Liver (tissue), 9 donors: ENCODE measurements around the gene TMEM8B. TPM values are rescaled to one million over a fixed set of nuclear protein-coding genes. Genes with fewer than 3 reads are reported as not detected.

ENCODE experiments used
- DNase-seq: peaks from one replicate; pipeline ENCODE4 v3.0.0-alpha.2; 2017; ENCODE audit warnings: low spot score
- H3K27ac ChIP-seq, 2 donors: one replicate each; pipeline ENCODE4 v1.7.0; 2013; ENCODE audit warnings: inconsistent platforms in 2 of 2, low read length in 2 of 2, control low read depth in 1 of 2, low read depth in 1 of 2, mild to moderate bottlenecking in 1 of 2
- H3K27me3 ChIP-seq, 4 donors: one replicate each; pipeline versions ENCODE4 v1.6.1 to v1.7.0; 2013; ENCODE audit warnings: low read length in 3 of 4, inconsistent platforms in 1 of 4, mild to moderate bottlenecking in 1 of 4, moderate library complexity in 1 of 4; ENCODE audit not compliant: control insufficient read depth in 4 of 4, insufficient read depth in 4 of 4
- H3K36me3 ChIP-seq, 4 donors: one replicate each; pipeline versions ENCODE4 v1.6.1 to v1.7.0; 2013; ENCODE audit warnings: low read length in 3 of 4, mild to moderate bottlenecking in 3 of 4, low read depth in 1 of 4, moderate library complexity in 1 of 4; ENCODE audit not compliant: control insufficient read depth in 4 of 4, insufficient read depth in 3 of 4
- H3K4me1 ChIP-seq, 4 donors: one replicate each; pipeline versions ENCODE4 v1.6.1 to v1.7.0; 2013; ENCODE audit warnings: low read length in 3 of 4, mild to moderate bottlenecking in 3 of 4, moderate library complexity in 1 of 4; ENCODE audit not compliant: control insufficient read depth in 4 of 4, insufficient read depth in 4 of 4
- H3K4me3 ChIP-seq, 3 donors: one replicate each; pipeline versions ENCODE4 v1.6.1 to v1.7.0; 2013; ENCODE audit warnings: low read length in 3 of 3, control low read depth in 1 of 3, low read depth in 1 of 3, mild to moderate bottlenecking in 1 of 3
- H3K9ac ChIP-seq, 2 donors: one replicate each; pipeline ENCODE4 v1.7.0; 2013; ENCODE audit warnings: low read length in 2 of 2, mild to moderate bottlenecking in 2 of 2, moderate library complexity in 2 of 2, control low read depth in 1 of 2, low read depth in 1 of 2
- H3K9me3 ChIP-seq, 4 donors: one replicate each; pipeline versions ENCODE4 v1.6.1 to v1.7.0; 2013; ENCODE audit warnings: low read length in 3 of 4; ENCODE audit not compliant: control insufficient read depth in 4 of 4
- EGR1 ChIP-seq, 2 donors: IDR thresholded peaks; 2 replicates each; pipeline ENCODE4 v1.6.1; 2016 to 2018; ENCODE audit warnings: antibody characterized with exemption in 2 of 2, low read depth in 2 of 2
- FOXA1 ChIP-seq: IDR thresholded peaks from 2 replicates; pipeline ENCODE4 v1.6.1; 2016; ENCODE audit warnings: antibody characterized with exemption
- FOXA2 ChIP-seq: IDR thresholded peaks from 2 replicates; pipeline ENCODE4 v1.6.1; 2016; ENCODE audit warnings: antibody characterized with exemption
- GABPA ChIP-seq, 2 donors: IDR thresholded peaks in 1 of 2; conservative IDR thresholded peaks in 1 of 2; 2 replicates each; pipeline ENCODE4 v1.6.1; 2016; ENCODE audit warnings: antibody characterized with exemption in 2 of 2, mild to moderate bottlenecking in 1 of 2, moderate library complexity in 1 of 2
- HNF4A ChIP-seq, 2 donors: conservative IDR thresholded peaks; 2 replicates each; pipeline ENCODE4 v1.6.1; 2016; ENCODE audit warnings: antibody characterized with exemption in 2 of 2, mild to moderate bottlenecking in 2 of 2
- HNF4G ChIP-seq: IDR thresholded peaks from 2 replicates; pipeline ENCODE4 v1.6.1; 2016; ENCODE audit warnings: antibody characterized with exemption
- JUND ChIP-seq, 2 donors: IDR thresholded peaks; 2 replicates each; pipeline ENCODE4 v1.6.1; 2016; ENCODE audit warnings: antibody characterized with exemption in 2 of 2
- NR2F2 ChIP-seq: IDR thresholded peaks from 2 replicates; pipeline ENCODE4 v1.6.1; 2016; ENCODE audit warnings: antibody characterized with exemption
- RAD21 ChIP-seq, 2 donors: IDR thresholded peaks; 2 replicates each; pipeline ENCODE4 v1.6.1; 2016; ENCODE audit warnings: antibody characterized with exemption in 2 of 2, mild to moderate bottlenecking in 2 of 2
- RXRA ChIP-seq, 2 donors: IDR thresholded peaks; 2 replicates each; pipeline ENCODE4 v1.6.1; 2017 to 2018; ENCODE audit warnings: antibody characterized with exemption in 2 of 2, mild to moderate bottlenecking in 1 of 2
- SP1 ChIP-seq: IDR thresholded peaks from 2 replicates; pipeline ENCODE4 v1.6.1; 2018; ENCODE audit warnings: antibody characterized with exemption, mild to moderate bottlenecking
- TAF1 ChIP-seq: conservative IDR thresholded peaks from 2 replicates; pipeline ENCODE4 v1.6.1; 2016; ENCODE audit warnings: antibody characterized with exemption, mild to moderate bottlenecking
- YY1 ChIP-seq: IDR thresholded peaks from 2 replicates; pipeline ENCODE4 v1.6.1; 2016; ENCODE audit warnings: antibody characterized with exemption, mild to moderate bottlenecking
- WGBS: extraction: QIAGEN DNeasy Blood & Tissue Kit; methylation state at CpG from one replicate; pipeline ENCODE4 v1.1.7; 2013; 5-methylcytosine and 5-hydroxymethylcytosine counted together
- polyA plus RNA-seq, 2 donors: library from polyadenylated mRNA; stranded (reverse) in 1 of 2; unstranded in 1 of 2; fragments of 200-250 nt in 1 of 2; fragments of >200 nt in 1 of 2; fragmentation: Nextera tagmentation in 1 of 2; extraction: Ambion mirVana in 1 of 2; gene quantifications; one replicate each; pipeline versions ENCODE4 v1.2.1 to v1.2.3, GENCODE V29; 2013 to 2015
- total RNA-seq, 2 donors: library from RNA; depleted of rRNA; stranded (reverse); fragments of >200 nt; gene quantifications; one replicate each; pipeline ENCODE4 v1.2.3, GENCODE V29; 2014
- TF ChIP-seq, protein P1 (sequence below): IDR thresholded peaks from 2 replicates; pipeline ENCODE4 v1.6.1; 2016; ENCODE audit warnings: antibody characterized with exemption
- TF ChIP-seq, protein P2 (sequence below): fragments of 150-350 bp; IDR thresholded peaks from 2 replicates; pipeline ENCODE4 v1.5.1; 2017; ENCODE audit warnings: improper control_type of control experiment, low read depth, low read length; ENCODE audit not compliant: missing input control
- TF ChIP-seq, protein P3 (sequence below): IDR thresholded peaks from 2 replicates; pipeline ENCODE4 v1.6.1; 2016; ENCODE audit warnings: antibody characterized with exemption
- TF ChIP-seq, protein P4 (sequence below): IDR thresholded peaks from 2 replicates; pipeline ENCODE4 v1.6.1; 2016; ENCODE audit warnings: antibody characterized with exemption
- TF ChIP-seq, protein P5 (sequence below): IDR thresholded peaks from 2 replicates; pipeline ENCODE4 v1.6.1; 2016; ENCODE audit warnings: antibody characterized with exemption, mild to moderate bottlenecking
- donor health status: healthy.
- donor health status: healthy.
- donor health status: healthy.
- donor health status: healthy.
- donor health status: healthy.

The TMEM8B gene
- total and polyA plus RNA-seq, 4 donors, result 1.1 to 5.4 (median 2.7) TPM

DNA sequence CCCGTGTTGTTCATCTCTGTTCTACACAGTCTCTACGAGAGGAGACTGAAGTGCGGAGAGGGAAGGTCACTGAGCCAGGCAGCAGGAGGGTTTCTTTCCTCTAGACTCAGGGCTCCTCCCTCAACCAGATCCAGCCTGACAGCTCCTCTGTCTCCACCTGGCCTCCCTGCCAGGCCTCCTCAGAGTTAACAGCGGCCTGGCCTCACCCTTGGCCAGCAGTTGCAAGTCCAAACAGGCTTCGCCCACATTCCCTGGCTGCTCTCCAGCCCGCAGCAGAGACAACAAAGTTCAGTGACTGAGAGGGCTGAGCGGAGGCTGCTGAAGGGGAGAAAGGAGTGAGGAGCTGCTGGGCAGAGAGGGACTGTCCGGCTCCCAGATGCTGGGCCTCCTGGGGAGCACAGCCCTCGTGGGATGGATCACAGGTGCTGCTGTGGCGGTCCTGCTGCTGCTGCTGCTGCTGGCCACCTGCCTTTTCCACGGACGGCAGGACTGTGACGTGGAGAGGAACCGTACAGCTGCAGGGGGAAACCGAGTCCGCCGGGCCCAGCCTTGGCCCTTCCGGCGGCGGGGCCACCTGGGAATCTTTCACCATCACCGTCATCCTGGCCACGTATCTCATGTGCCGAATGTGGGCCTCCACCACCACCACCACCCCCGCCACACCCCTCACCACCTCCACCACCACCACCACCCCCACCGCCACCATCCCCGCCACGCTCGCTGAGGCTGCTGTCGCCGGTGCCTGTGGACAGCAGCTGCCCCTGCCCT lies 77.1 kb downstream of the TMEM8B start, which contains the start of gene HRCT1:
HRCT1 (plus strand) TSS at position 291 of the 768 bp plus-strand sequence; CDS start at position 377, 86 bp downstream.
- peak; percentile 71 for DNase-seq
- H3K4me1 ChIP-seq, result peaks cover 16 to 42% (median 33%) of the 10 kb centered on the region in 4 donors
- H3K27ac ChIP-seq, result peak within 1 kb of the TSS; percentile 78
- H3K27me3 ChIP-seq, result no peaks in the 10 kb centered on the region
- TF ChIP-seq RXRA (IDR thresholded peaks at IDR 0.05) (peak; percentile 94 to 95), JUND (IDR thresholded peaks at IDR 0.05) (peak in 1 of 2 donors; percentile 39), GABPA (IDR thresholded peaks at IDR 0.05 in 1 of 2, conservative IDR thresholded peaks at IDR 0.05 in 1 of 2) (no peak), EGR1 (IDR thresholded peaks at IDR 0.05; ENCODE audit: low read depth in 2 of 2) (peak in 1 of 2 donors; percentile 57), HNF4G (peak; percentile 78), YY1 (peak; percentile 63), HNF4A (conservative IDR thresholded peaks at IDR 0.05) (peak; percentile 96 to 97), TAF1 (no peak), RAD21 (IDR thresholded peaks at IDR 0.05) (peak; percentile 39 to 58), FOXA2 (peak; percentile 29), FOXA1 (peak; percentile 12), SP1 (peak; percentile 95), NR2F2 (peak; percentile 92)
- TF ChIP-seq, protein P1, sequence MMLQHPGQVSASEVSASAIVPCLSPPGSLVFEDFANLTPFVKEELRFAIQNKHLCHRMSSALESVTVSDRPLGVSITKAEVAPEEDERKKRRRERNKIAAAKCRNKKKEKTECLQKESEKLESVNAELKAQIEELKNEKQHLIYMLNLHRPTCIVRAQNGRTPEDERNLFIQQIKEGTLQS, result no peak
- TF ChIP-seq, protein P2, sequence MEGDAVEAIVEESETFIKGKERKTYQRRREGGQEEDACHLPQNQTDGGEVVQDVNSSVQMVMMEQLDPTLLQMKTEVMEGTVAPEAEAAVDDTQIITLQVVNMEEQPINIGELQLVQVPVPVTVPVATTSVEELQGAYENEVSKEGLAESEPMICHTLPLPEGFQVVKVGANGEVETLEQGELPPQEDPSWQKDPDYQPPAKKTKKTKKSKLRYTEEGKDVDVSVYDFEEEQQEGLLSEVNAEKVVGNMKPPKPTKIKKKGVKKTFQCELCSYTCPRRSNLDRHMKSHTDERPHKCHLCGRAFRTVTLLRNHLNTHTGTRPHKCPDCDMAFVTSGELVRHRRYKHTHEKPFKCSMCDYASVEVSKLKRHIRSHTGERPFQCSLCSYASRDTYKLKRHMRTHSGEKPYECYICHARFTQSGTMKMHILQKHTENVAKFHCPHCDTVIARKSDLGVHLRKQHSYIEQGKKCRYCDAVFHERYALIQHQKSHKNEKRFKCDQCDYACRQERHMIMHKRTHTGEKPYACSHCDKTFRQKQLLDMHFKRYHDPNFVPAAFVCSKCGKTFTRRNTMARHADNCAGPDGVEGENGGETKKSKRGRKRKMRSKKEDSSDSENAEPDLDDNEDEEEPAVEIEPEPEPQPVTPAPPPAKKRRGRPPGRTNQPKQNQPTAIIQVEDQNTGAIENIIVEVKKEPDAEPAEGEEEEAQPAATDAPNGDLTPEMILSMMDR, result no peak
- TF ChIP-seq, protein P3, sequence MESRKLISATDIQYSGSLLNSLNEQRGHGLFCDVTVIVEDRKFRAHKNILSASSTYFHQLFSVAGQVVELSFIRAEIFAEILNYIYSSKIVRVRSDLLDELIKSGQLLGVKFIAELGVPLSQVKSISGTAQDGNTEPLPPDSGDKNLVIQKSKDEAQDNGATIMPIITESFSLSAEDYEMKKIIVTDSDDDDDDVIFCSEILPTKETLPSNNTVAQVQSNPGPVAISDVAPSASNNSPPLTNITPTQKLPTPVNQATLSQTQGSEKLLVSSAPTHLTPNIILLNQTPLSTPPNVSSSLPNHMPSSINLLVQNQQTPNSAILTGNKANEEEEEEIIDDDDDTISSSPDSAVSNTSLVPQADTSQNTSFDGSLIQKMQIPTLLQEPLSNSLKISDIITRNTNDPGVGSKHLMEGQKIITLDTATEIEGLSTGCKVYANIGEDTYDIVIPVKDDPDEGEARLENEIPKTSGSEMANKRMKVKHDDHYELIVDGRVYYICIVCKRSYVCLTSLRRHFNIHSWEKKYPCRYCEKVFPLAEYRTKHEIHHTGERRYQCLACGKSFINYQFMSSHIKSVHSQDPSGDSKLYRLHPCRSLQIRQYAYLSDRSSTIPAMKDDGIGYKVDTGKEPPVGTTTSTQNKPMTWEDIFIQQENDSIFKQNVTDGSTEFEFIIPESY, result peak; percentile 42
- TF ChIP-seq, protein P4, sequence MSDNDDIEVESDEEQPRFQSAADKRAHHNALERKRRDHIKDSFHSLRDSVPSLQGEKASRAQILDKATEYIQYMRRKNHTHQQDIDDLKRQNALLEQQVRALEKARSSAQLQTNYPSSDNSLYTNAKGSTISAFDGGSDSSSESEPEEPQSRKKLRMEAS, result peak; percentile 57
- TF ChIP-seq, protein P5, sequence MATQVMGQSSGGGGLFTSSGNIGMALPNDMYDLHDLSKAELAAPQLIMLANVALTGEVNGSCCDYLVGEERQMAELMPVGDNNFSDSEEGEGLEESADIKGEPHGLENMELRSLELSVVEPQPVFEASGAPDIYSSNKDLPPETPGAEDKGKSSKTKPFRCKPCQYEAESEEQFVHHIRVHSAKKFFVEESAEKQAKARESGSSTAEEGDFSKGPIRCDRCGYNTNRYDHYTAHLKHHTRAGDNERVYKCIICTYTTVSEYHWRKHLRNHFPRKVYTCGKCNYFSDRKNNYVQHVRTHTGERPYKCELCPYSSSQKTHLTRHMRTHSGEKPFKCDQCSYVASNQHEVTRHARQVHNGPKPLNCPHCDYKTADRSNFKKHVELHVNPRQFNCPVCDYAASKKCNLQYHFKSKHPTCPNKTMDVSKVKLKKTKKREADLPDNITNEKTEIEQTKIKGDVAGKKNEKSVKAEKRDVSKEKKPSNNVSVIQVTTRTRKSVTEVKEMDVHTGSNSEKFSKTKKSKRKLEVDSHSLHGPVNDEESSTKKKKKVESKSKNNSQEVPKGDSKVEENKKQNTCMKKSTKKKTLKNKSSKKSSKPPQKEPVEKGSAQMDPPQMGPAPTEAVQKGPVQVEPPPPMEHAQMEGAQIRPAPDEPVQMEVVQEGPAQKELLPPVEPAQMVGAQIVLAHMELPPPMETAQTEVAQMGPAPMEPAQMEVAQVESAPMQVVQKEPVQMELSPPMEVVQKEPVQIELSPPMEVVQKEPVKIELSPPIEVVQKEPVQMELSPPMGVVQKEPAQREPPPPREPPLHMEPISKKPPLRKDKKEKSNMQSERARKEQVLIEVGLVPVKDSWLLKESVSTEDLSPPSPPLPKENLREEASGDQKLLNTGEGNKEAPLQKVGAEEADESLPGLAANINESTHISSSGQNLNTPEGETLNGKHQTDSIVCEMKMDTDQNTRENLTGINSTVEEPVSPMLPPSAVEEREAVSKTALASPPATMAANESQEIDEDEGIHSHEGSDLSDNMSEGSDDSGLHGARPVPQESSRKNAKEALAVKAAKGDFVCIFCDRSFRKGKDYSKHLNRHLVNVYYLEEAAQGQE, result peak; percentile 86
- H3K4me3 ChIP-seq, result peak within 1 kb of the TSS in 1 of 3 donors; percentile 30
- H3K36me3 ChIP-seq, result no peaks in the 10 kb centered on the region
- WGBS, result 47% methylated on average over 30 of the region's 30 CpGs
- no peaks in the 10 kb centered on the region for H3K9me3 ChIP-seq
- H3K9ac ChIP-seq, result peak within 1 kb of the TSS in 1 of 2 donors; percentile 72
